B cell (primary cell): ENCODE data around the gene ADPRM. TPM values are rescaled to one million over a fixed set of nuclear protein-coding genes. Genes with fewer than 3 reads are reported as not detected.

Experiments used
- ATAC-seq: fragments of 200-7000 bp; cut with Tn5 transposase; one replicate; pipeline ENCODE4 v1.10.0; 2021; ENCODE audit warnings: low read depth, mild to moderate bottlenecking, moderate number of reproducible peaks, moderate library complexity
- CTCF ChIA-PET: fragments of 350-600 bp; sonication (Branson Sonifier 250); formaldehyde crosslinking; loops from one replicate; lab custom pipeline; 2021; ENCODE audit warnings: antibody characterized with exemption, inconsistent platforms; lab: Charles Lee
- POLR2A ChIA-PET: fragments of 350-600 bp; sonication (Branson Sonifier 250); formaldehyde crosslinking; loops from one replicate; lab custom pipeline; 2021; ENCODE audit warnings: antibody characterized with exemption; lab: Charles Lee
- DNase-seq: peaks from one replicate; pipeline ENCODE4 v3.0.0; 2013
- H2AFZ ChIP-seq: 2 replicates; pipeline ENCODE4 v1.6.1; 2012; ENCODE audit warnings: mild to moderate bottlenecking, low read depth, low read length; ENCODE audit not compliant: insufficient read depth, poor library complexity, severe bottlenecking
- H3K27ac ChIP-seq, 2 donors: 1 replicate in 1 of 2; 2 replicates in 1 of 2; pipeline ENCODE4 v1.5.1; 2012 to 2013; ENCODE audit warnings: low read length in 2 of 2, mild to moderate bottlenecking in 2 of 2, moderate library complexity in 1 of 2
- H3K27me3 ChIP-seq, 4 experiments: fragments of 200-600 bp in 1 of 4; sonication (generic) in 1 of 4; replicated peaks in 1 of 4; 1 replicate in 2 of 4; 2 replicates in 2 of 4; pipeline versions ENCODE4 v1.6.1 to v1.7.0; 2013 to 2016; ENCODE audit warnings: low read length in 3 of 4, mild to moderate bottlenecking in 2 of 4, mixed read lengths in 1 of 4, moderate library complexity in 1 of 4; ENCODE audit not compliant: insufficient read depth in 4 of 4, control insufficient read depth in 3 of 4; ENCODE audit errors: control extremely low read depth in 1 of 4
- H3K36me3 ChIP-seq, 2 experiments: replicated peaks in 1 of 2; 1 replicate in 1 of 2; 2 replicates in 1 of 2; pipeline versions ENCODE4 v1.6.1 to v1.7.1; 2013; ENCODE audit warnings: low read length in 1 of 2; ENCODE audit not compliant: insufficient read depth in 2 of 2, control insufficient read depth in 1 of 2; ENCODE audit errors: control extremely low read depth in 1 of 2, extremely low read depth in 1 of 2
- H3K4me1 ChIP-seq, 2 donors: fragments of 200-600 bp in 1 of 2; sonication (generic) in 1 of 2; 1 replicate in 1 of 2; 2 replicates in 1 of 2; pipeline versions ENCODE4 v1.5.1 to v1.6.1; 2013 to 2017; ENCODE audit warnings: low read length in 2 of 2; ENCODE audit not compliant: control insufficient read depth in 2 of 2, insufficient read depth in 2 of 2
- H3K4me2 ChIP-seq: replicated peaks from 2 replicates; pipeline ENCODE3; 2012; ENCODE audit warnings: mild to moderate bottlenecking, low read depth, low read length; ENCODE audit not compliant: poor library complexity, severe bottlenecking
- H3K4me3 ChIP-seq, 5 experiments: fragments of 200-600 bp in 1 of 5; sonication (generic) in 1 of 5; 1 replicate in 3 of 5; 2 replicates in 2 of 5; pipeline versions ENCODE4 v1.5.1 to v1.7.0; 2011 to 2016; ENCODE audit warnings: low read length in 4 of 5, mild to moderate bottlenecking in 4 of 5, low read depth in 2 of 5, control low read depth in 1 of 5, moderate library complexity in 1 of 5; ENCODE audit not compliant: insufficient read depth in 1 of 5; ENCODE audit errors: control extremely low read depth in 1 of 5, extremely low read depth in 1 of 5
- H3K79me2 ChIP-seq: fragments of 200-600 bp; sonication (generic); one replicate; pipeline ENCODE4 v1.6.0; 2016; ENCODE audit warnings: low read length; ENCODE audit not compliant: control insufficient read depth, insufficient read depth
- H3K9ac ChIP-seq: fragments of 200-600 bp; sonication (generic); 2 replicates; pipeline ENCODE4 v1.6.1; 2017; ENCODE audit warnings: mild to moderate bottlenecking, low read length, moderate library complexity
- H3K9me3 ChIP-seq, 3 donors: one replicate each; pipeline versions ENCODE4 v1.6.1 to v1.7.1; 2013; ENCODE audit warnings: low read length in 2 of 3; ENCODE audit not compliant: control insufficient read depth in 2 of 3, insufficient read depth in 1 of 3; ENCODE audit errors: control extremely low read depth in 1 of 3
- H4K20me1 ChIP-seq: 2 replicates; pipeline ENCODE4 v1.6.0; 2012; ENCODE audit warnings: mild to moderate bottlenecking, low read length; ENCODE audit not compliant: insufficient read depth, control insufficient read depth, poor library complexity, severe bottlenecking
- H3K27ac Mint-ChIP-seq: one replicate; pipeline ENCODE4 v1.8.0; 2021; ENCODE audit warnings: mixed read lengths
- H3K27me3 Mint-ChIP-seq: one replicate; pipeline ENCODE4 v1.8.0; 2021; ENCODE audit warnings: mixed read lengths
- H3K4me1 Mint-ChIP-seq: one replicate; pipeline ENCODE4 v1.8.0; 2021; ENCODE audit warnings: mixed read lengths
- H3K4me3 Mint-ChIP-seq: one replicate; pipeline ENCODE4 v1.8.0; 2021; ENCODE audit warnings: mixed read lengths
- H3K9me3 Mint-ChIP-seq: one replicate; pipeline ENCODE4 v1.8.0; 2022; ENCODE audit warnings: mixed read lengths; ENCODE audit not compliant: insufficient read depth
- EZH2 ChIP-seq: IDR thresholded peaks from 2 replicates; pipeline ENCODE4 v1.6.1; 2012; ENCODE audit warnings: borderline replicate concordance, low read depth, mild to moderate bottlenecking, moderate library complexity, low read length; ENCODE audit not compliant: insufficient read depth, poor library complexity, severe bottlenecking
- WGBS: methylation state at CpG from one replicate; pipeline ENCODE4 v1.1.5; 2013; ENCODE audit warnings: missing lambda C conversion rate; ENCODE audit not compliant: insufficient coverage; 5-methylcytosine and 5-hydroxymethylcytosine counted together
- intact Hi-C: fragments of 100-400 bp; cut with micrococcal nuclease; formaldehyde crosslinking; loops from one replicate; pipeline ENCODE4 v1.10.0; 2022
- polyA plus RNA-seq: library from polyadenylated mRNA; depleted of rRNA; stranded (reverse); fragments of >200 nt; gene quantifications from 2 replicates; pipeline ENCODE4 v1.2.3, GENCODE V29; 2012
- total RNA-seq, 2 donors: library from RNA; stranded (reverse); fragments of 120-200 nt in 1 of 2; gene quantifications; 1 replicate in 1 of 2; 2 replicates in 1 of 2; pipeline versions ENCODE4 v1.2.3 to v1.2.4, GENCODE V29; 2013 to 2022
- TF ChIP-seq, protein P1 (sequence below): fragments of 200-600 bp; IDR thresholded peaks from one replicate; pipeline ENCODE4 v1.8.0; 2022; ENCODE audit warnings: antibody characterized with exemption, mild to moderate bottlenecking

Gene ADPRM
- total and polyA plus RNA-seq, 2 donors (not counting 1 experiment from before 2014, with no cell fraction given): 24.3 to 29.1 TPM

GRCh38 chr17:10702574-10702973, 5.2 kb downstream of the ADPRM start:
- no peak overlapping the region for H3K9ac ChIP-seq
- H3K36me3 ChIP-seq: peaks cover 8 to 29% of the 10 kb centered on the region in 2 experiments
- H3K27me3 Mint-ChIP-seq: no peaks in the 10 kb centered on the region
- DNase-seq (no peak), ATAC-seq (no peak)
- WGBS: 21% methylated on average over 2 of the region's 2 CpGs
- CTCF ChIA-PET: interaction anchor here (0.6 kb wide), 1 partner anchor 241 kb away, joined by 3 read pairs; no protein-coding TSS in a partner anchor
- no peaks in the 10 kb centered on the region for H4K20me1 ChIP-seq
- no peak for TF ChIP-seq EZH2
- TF ChIP-seq, protein P1, sequence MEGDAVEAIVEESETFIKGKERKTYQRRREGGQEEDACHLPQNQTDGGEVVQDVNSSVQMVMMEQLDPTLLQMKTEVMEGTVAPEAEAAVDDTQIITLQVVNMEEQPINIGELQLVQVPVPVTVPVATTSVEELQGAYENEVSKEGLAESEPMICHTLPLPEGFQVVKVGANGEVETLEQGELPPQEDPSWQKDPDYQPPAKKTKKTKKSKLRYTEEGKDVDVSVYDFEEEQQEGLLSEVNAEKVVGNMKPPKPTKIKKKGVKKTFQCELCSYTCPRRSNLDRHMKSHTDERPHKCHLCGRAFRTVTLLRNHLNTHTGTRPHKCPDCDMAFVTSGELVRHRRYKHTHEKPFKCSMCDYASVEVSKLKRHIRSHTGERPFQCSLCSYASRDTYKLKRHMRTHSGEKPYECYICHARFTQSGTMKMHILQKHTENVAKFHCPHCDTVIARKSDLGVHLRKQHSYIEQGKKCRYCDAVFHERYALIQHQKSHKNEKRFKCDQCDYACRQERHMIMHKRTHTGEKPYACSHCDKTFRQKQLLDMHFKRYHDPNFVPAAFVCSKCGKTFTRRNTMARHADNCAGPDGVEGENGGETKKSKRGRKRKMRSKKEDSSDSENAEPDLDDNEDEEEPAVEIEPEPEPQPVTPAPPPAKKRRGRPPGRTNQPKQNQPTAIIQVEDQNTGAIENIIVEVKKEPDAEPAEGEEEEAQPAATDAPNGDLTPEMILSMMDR: no peak
- POLR2A ChIA-PET: no interaction called here
- H3K4me1 ChIP-seq: peaks cover 26 to 38% of the 10 kb centered on the region in 2 donors
- H2AFZ ChIP-seq: no peak overlapping the region
- H3K79me2 ChIP-seq: peaks cover 84% of the 10 kb centered on the region
- no peaks in the 10 kb centered on the region for H3K9me3 Mint-ChIP-seq
- H3K27ac Mint-ChIP-seq: peak overlapping the region; percentile 72
- no peak overlapping the region for H3K4me2 ChIP-seq
- intact Hi-C loops: no loop called here
- no peaks in the 10 kb centered on the region for H3K27me3 ChIP-seq
- H3K4me1 Mint-ChIP-seq: peaks cover 50% of the 10 kb centered on the region
- H3K4me3 Mint-ChIP-seq: peak overlapping the region; percentile 5
- no peaks in the 10 kb centered on the region for H3K9me3 ChIP-seq
- peak overlapping the region in 1 of 2 donors; percentile 54 for H3K27ac ChIP-seq
- H3K4me3 ChIP-seq: no peak overlapping the region

DNA sequence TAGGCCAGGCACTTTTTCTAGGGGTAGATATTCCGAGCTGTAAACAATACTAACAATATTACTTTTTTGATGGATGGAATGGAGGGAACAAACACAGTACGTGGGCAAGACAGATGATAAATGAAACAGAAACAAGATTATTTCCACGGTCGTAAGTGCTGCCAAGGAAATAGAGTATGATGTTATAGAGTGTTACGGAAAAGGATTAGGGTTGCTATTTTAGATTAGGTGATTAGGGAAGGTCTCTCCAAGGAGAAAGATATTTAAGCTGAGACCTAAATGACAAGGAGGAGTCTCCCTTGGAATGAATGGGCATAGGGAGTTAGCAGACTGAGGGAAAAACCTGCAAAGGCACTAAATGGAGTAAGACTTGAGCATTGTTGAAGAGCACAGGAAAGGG, 8.3 kb downstream of the ADPRM start:
- no peak overlapping the region for H3K4me3 ChIP-seq
- Mint-ChIP-seq H3K4me1 (peaks cover 32% of the 10 kb centered on the region), H3K27me3 (no peaks in the 10 kb centered on the region), H3K4me3 (no peak overlapping the region), H3K9me3 (no peaks in the 10 kb centered on the region), H3K27ac (no peak overlapping the region)
- CTCF ChIA-PET: no interaction called here
- intact Hi-C loops: no loop called here
- DNase-seq (no peak), ATAC-seq (no peak)
- no peaks in the 10 kb centered on the region for H3K27me3 ChIP-seq
- H2AFZ ChIP-seq: no peak overlapping the region
- no peaks in the 10 kb centered on the region for H3K9me3 ChIP-seq
- POLR2A ChIA-PET: no interaction called here
- peaks cover 18 to 47% of the 10 kb centered on the region in 2 experiments for H3K36me3 ChIP-seq
- peaks cover 5 to 13% of the 10 kb centered on the region in 2 donors for H3K4me1 ChIP-seq
- no peak overlapping the region for H3K27ac ChIP-seq
- H4K20me1 ChIP-seq: peaks cover 6% of the 10 kb centered on the region
- H3K4me2 ChIP-seq: no peak overlapping the region
- H3K79me2 ChIP-seq: peaks cover 60% of the 10 kb centered on the region
- TF ChIP-seq EZH2: no peak
- TF ChIP-seq, protein P1: no peak
- no peak overlapping the region for H3K9ac ChIP-seq
- WGBS: 100% methylated on average over 4 of the region's 5 CpGs
